Measurements from ENCODE around the gene CEP72.

GRCh38 chr5:602466-603035, 9.6 kb upstream of the CEP72 start:
- TF ChIP-seq, protein P1, sequence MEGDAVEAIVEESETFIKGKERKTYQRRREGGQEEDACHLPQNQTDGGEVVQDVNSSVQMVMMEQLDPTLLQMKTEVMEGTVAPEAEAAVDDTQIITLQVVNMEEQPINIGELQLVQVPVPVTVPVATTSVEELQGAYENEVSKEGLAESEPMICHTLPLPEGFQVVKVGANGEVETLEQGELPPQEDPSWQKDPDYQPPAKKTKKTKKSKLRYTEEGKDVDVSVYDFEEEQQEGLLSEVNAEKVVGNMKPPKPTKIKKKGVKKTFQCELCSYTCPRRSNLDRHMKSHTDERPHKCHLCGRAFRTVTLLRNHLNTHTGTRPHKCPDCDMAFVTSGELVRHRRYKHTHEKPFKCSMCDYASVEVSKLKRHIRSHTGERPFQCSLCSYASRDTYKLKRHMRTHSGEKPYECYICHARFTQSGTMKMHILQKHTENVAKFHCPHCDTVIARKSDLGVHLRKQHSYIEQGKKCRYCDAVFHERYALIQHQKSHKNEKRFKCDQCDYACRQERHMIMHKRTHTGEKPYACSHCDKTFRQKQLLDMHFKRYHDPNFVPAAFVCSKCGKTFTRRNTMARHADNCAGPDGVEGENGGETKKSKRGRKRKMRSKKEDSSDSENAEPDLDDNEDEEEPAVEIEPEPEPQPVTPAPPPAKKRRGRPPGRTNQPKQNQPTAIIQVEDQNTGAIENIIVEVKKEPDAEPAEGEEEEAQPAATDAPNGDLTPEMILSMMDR (IDR thresholded peaks at IDR 0.05): no peak
- TF ChIP-seq ZFX (IDR thresholded peaks at IDR 0.05; ENCODE audit: borderline replicate concordance): no peak

All from 22Rv1 (cell line).